NCI-H2107 treated with DMSO at 0.1 percent for 48 hours (cell line): Measurements from ENCODE around the gene SLIT3.

ENCODE experiments used
- DNase-seq: peaks from one replicate; lab custom pipeline; 2025; ENCODE audit not compliant: unreplicated experiment; lab: John Stamatoyannopoulos, UW

Gene SLIT3

DNA sequence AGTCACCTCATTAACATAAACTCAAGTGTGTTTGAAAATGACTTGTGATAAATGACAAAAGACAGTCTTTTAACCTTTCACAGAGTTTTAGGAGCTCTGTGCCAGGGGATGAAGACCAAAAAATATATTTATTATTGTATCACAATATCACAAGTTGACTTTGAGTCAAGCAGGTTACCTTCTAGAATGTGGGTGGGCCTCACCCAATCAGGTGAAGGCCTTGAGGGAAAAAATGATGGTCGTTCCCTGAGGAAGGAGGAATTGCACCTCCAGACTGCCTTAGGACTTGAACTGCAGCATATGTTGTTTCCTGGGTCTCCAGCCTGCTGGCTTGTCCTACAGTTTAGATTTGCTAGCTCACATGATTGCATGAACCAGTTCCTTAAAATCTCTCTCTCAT is 680.1 kb downstream of the SLIT3 start:
- no peak for DNase-seq

DNA sequence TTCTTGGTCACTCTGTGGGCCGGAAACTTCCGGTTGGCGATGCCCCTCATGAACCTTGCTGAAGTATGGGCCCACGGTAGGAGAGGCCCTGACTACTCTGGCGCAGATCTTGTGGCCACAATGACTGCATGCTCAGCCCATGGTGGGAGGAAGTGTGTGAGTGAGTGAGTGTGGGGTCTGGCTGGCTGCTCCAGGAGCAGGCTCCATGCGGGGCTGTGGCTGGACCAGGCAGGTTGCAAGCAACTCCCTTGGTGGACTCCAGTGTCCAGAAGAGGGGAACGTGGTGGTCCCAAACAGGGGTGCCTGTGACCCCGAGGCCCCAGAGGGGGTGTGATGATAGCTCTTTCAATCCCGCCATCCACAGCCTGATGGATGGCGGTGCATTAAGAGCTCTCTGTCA is 686.3 kb downstream of the SLIT3 start:
- DNase-seq = no peak

DNA sequence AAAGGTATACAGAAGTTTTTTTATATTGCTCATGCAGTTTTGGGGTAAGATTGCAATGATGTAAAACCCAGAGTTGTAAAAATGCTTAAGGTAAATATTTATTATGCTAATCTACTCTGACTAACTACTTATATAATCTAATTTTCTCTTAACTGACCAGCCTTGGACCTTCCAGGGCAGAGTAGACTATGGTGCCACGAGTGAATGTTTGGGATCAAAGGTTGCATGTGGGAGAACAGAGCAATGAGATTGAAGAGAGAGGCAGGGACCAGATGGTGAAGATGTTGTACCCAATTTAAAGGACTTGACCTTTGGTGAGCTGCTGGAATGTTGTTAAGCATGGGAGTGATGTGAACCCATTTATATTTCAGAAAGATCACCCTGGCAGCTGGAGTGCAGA is 686.9 kb downstream of the SLIT3 start:
- DNase-seq = no peak

DNA sequence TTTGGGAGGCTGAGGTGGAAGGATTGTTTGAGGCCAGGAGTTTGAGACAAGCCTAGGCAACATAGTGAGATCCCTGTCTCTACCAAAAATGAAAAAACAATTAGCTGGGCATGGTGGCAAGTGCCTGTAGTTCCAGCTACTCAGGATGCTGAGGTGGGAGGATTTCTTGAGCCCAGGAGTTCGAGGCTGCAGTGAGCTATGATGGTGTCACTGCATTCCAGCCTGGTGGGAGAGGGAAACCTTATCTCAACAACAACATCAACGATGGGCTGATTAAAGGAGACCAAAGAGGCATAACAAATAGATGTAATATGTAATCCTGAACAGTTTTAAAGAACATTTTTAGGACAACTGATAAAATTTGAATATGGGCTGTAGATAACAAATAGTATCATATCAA is 687.5 kb downstream of the SLIT3 start:
- no peak for DNase-seq

DNA sequence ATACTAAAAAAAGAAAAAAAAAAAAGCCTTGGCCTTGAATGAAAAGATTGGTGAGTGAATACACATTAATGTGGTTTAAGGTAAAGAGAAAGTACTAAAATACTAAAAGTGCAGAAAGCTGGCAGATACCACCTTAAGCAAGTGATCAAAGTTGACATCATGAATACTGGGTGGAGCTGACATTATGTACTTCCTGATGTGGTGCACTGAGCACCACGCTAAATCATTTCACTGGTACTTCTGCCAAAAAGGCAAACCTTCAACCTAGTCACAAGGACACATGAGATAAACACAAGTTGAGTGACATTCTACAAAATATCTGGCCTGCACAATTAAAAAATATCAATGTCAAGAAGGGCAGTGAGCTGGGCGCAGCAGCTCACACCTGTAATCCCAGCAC is 687.9 kb downstream of the SLIT3 start:
- no peak for DNase-seq

DNA sequence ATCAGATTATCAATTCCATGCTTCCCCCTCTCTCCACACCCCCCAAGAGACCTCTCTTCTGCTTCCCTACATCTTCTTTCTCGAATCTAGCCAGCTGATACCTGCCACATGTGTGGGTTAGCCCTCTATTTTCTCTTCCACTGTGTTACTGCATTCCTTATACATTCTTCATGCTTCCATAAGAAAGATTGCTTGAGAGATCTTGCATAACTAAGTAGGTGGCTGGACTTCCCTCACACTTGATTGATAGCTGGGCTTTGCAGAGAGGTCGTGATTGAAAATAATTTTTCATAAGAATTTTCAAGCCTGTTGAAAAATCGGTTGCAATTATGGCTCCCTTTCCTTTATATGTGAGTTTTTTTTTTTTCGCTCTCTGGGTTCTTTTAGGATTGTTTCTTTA is 688.8 kb downstream of the SLIT3 start:
- DNase-seq = no peak
